ENCODE data around the gene DNAI7. TPM values are rescaled to one million over a fixed set of nuclear protein-coding genes. Genes with fewer than 3 reads are reported as not detected.
A peak's percentile ranks its signal among the peaks of the same experiment; 100 is the strongest.

DNAI7 gene
- total and polyA plus RNA-seq, 2 of the 13 experiments (the other 11 are each of a cell fraction or from before 2014, with no cell fraction given): 0.04 to 0.25 TPM

DNA sequence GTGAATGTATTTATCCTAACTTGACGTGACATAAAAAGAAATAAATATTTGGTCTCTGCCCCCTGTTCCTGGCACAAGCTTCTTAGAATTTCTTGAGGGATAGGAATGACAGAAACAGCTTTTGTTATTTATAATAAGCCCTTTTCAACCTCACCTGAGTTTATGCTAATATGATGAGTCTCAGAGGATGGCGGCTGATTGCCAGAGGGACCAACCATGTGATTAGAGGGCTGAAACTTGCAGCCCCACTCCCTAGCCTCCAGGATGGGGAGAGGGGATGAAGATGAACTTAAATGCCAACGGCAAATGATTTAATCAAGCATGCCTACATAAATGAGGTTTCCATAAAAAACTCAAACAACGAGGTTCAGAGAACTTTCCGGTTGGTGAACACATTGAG, 42.9 kb downstream of the DNAI7 start (continued):
- TF ChIP-seq, protein P1, sequence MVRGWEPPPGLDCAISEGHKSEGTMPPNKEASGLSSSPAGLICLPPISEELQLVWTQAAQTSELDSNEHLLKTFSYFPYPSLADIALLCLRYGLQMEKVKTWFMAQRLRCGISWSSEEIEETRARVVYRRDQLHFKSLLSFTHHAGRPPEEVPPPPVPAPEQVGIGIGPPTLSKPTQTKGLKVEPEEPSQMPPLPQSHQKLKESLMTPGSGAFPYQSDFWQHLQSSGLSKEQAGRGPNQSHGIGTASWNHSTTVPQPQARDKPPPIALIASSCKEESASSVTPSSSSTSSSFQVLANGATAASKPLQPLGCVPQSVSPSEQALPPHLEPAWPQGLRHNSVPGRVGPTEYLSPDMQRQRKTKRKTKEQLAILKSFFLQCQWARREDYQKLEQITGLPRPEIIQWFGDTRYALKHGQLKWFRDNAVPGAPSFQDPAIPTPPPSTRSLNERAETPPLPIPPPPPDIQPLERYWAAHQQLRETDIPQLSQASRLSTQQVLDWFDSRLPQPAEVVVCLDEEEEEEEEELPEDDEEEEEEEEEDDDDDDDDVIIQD (CRISPR knock-in tag; IDR thresholded peaks at IDR 0.05; ENCODE audit: low read depth): no peak

DNA sequence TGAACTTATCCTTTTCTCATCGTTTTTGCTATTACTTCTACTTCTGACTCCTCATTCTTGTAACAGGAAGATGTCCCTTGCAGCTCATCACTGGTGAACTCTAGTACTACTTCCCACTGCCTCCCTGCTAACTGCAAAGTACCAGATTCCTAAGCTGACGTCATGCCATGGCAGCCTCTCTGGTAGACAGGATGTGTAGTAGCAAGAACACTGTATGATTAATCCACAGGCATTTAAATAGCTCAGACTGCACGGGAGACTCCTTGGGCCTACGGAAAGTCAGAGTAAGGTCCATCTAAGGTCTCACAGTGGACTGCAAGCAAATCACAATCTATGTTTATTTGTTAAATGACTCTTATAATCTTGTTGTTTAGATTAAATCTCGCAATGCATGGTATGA, 43.5 kb downstream of the DNAI7 start:
- intact Hi-C loops (cut with micrococcal nuclease; ENCODE audit: unreplicated experiment): no loop called here
- H3K4me1 ChIP-seq (ENCODE audit: insufficient read depth, low read length): peaks cover 5% of the 10 kb centered on the region; the same call in 1 of the 2 replicates
- no peaks in the 10 kb centered on the region for H4K20me1 ChIP-seq (ENCODE audit: insufficient read depth, low read length)
- H3K27ac ChIP-seq (ENCODE audit: extremely low read length, insufficient read depth, low read length): no peak overlapping the region
- no peak overlapping the region for H3K4me2 ChIP-seq (ENCODE audit: low read depth, low read length)
- no peak overlapping the region for H2AFZ ChIP-seq (ENCODE audit: low read length)
- DNase-seq (ENCODE audit: low spot score): no peak
- H3K9ac ChIP-seq (ENCODE audit: insufficient read depth, low read depth, low read length): no peak overlapping the region
- in situ Hi-C loops (cut with HindIII; ENCODE audit: extremely low pct_ligation_motif_present, low pct_unique_long_range_greater_than_20kb): no loop called here
- no peaks in the 10 kb centered on the region for H3K9me3 ChIP-seq (ENCODE audit: low read length)
- ChIA-PET CTCF (ENCODE audit: low intra/inter-chr PET ratio, low total read pairs) (no interaction called here), POLR2A (no interaction called here)
- no peak overlapping the region for H3K4me3 ChIP-seq (replicated peaks in 1 of 3; ENCODE audit: insufficient read depth in 1 of 3, low read depth in 2 of 3, low read length in 3 of 3)
- FAIRE-seq: no peak
- no peaks in the 10 kb centered on the region for H3K27me3 ChIP-seq (ENCODE audit: control insufficient read depth in 1 of 2, insufficient read depth in 2 of 2, low read length in 2 of 2)
- H3K79me2 ChIP-seq (ENCODE audit: insufficient read depth, low read length): no peaks in the 10 kb centered on the region
- no peaks in the 10 kb centered on the region for H3K36me3 ChIP-seq (replicated peaks in 1 of 2; ENCODE audit: control insufficient read depth in 1 of 2, insufficient read depth in 2 of 2, low read length in 2 of 2)
- TF ChIP-seq ZFY (CRISPR knock-in tag; IDR thresholded peaks at IDR 0.05) (no peak), BHLHE40 (IDR thresholded peaks at IDR 0.05; ENCODE audit: low read length) (no peak), PCBP2 (optimal IDR thresholded peaks at IDR 0.05; ENCODE audit: low read depth, low read length, poor library complexity, severe bottlenecking) (no peak), ZNF547 (CRISPR knock-in tag; IDR thresholded peaks at IDR 0.05) (no peak), ZNF773 (CRISPR knock-in tag; IDR thresholded peaks at IDR 0.05; ENCODE audit: borderline replicate concordance) (no peak), LBX2 (CRISPR knock-in tag; IDR thresholded peaks at IDR 0.05; ENCODE audit: borderline replicate concordance) (no peak), ETV6 (CRISPR knock-in tag; conservative IDR thresholded peaks at IDR 0.05) (no peak), ARHGAP35 (CRISPR knock-in tag; IDR thresholded peaks at IDR 0.05; ENCODE audit: borderline replicate concordance) (no peak), TOPORS (CRISPR knock-in tag; IDR thresholded peaks at IDR 0.05) (no peak), BRCA1 (CRISPR knock-in tag; IDR thresholded peaks at IDR 0.05) (no peak), CREB1 (IDR thresholded peaks at IDR 0.05) (peak; percentile 81), CREB1 (CRISPR knock-in tag; IDR thresholded peaks at IDR 0.05) (no peak), YEATS2 (CRISPR knock-in tag; IDR thresholded peaks at IDR 0.05; ENCODE audit: borderline replicate concordance) (no peak), MAFK (conservative IDR thresholded peaks at IDR 0.05 in 1 of 2, IDR thresholded peaks at IDR 0.05 in 1 of 2; ENCODE audit: low read length in 2 of 2) (no peak), MBNL3 (CRISPR knock-in tag; conservative IDR thresholded peaks at IDR 0.05) (no peak), ATF7 (IDR thresholded peaks at IDR 0.05) (peak; percentile 70), ATF7 (CRISPR knock-in tag; IDR thresholded peaks at IDR 0.05) (no peak), KDM5A (IDR thresholded peaks at IDR 0.05; ENCODE audit: borderline replicate concordance, low read length) (no peak), HOXD1 (CRISPR knock-in tag; IDR thresholded peaks at IDR 0.05) (no peak)
- BruUV-seq (replicated peaks): no TSS peak
- WGBS (ENCODE audit: low lambda C conversion rate): 5% methylated on average over 5 of the region's 5 CpGs
- ATAC-seq: no peak
